SK-N-SH treated with all-trans-retinoic acid at 6 μM for 48 hours (cell line): ENCODE results near the gene AP3B1.

Source experiments
- ARNTL ChIP-seq: fragments of 450-650 bp; formaldehyde crosslinking; IDR thresholded peaks from 2 replicates; pipeline ENCODE4 v1.5.0; 2020; ENCODE audit warnings: low read depth, mild to moderate bottlenecking, moderate library complexity, borderline replicate concordance
- BACH2 ChIP-seq: fragments of 250-450 bp; sonication (Bioruptor Pico); IDR thresholded peaks from 2 replicates; pipeline ENCODE4 v1.9.0; 2021; ENCODE audit warnings: mild to moderate bottlenecking, borderline replicate concordance
- CREB5 ChIP-seq: fragments of 250-450 bp; sonication (Bioruptor Pico); IDR thresholded peaks from 2 replicates; pipeline ENCODE4 v1.5.1; 2020; ENCODE audit warnings: low read depth, mild to moderate bottlenecking, moderate library complexity
- ZC3H10 ChIP-seq: fragments of 250-450 bp; sonication (Bioruptor Pico); IDR thresholded peaks from 2 replicates; pipeline ENCODE4 v1.5.1; 2021; ENCODE audit warnings: mild to moderate bottlenecking, moderate library complexity
- ZFP30 ChIP-seq: fragments of 450-650 bp; formaldehyde crosslinking; IDR thresholded peaks from 2 replicates; pipeline ENCODE4 v1.5.0; 2022; ENCODE audit warnings: mild to moderate bottlenecking, moderate library complexity
- ZNF8 ChIP-seq: fragments of 450-650 bp; formaldehyde crosslinking; IDR thresholded peaks from 2 replicates; pipeline ENCODE4 v1.5.0; 2020; ENCODE audit warnings: mild to moderate bottlenecking, moderate library complexity

GRCh38 chr5:78274540-78275197, 19.8 kb downstream of the AP3B1 start:
- TF ChIP-seq BACH2 (CRISPR knock-in tag) (no peak), CREB5 (CRISPR knock-in tag) (no peak), ZFP30 (CRISPR knock-in tag) (no peak), ARNTL (CRISPR knock-in tag) (no peak), ZNF8 (CRISPR knock-in tag) (no peak), ZC3H10 (CRISPR knock-in tag) (no peak)
